ENCODE results near the gene PRELP. TPM values are rescaled to one million over a fixed set of nuclear protein-coding genes. Genes with fewer than 3 reads are reported as not detected.
"Not testable (repeated sequence)": the region's sequence is repeated elsewhere in the genome, so short reads cannot be mapped to it uniquely, and the experiment has no call there.

PRELP gene
- total RNA-seq, 1 donor from 2014 or later: 0.07 TPM

DNA sequence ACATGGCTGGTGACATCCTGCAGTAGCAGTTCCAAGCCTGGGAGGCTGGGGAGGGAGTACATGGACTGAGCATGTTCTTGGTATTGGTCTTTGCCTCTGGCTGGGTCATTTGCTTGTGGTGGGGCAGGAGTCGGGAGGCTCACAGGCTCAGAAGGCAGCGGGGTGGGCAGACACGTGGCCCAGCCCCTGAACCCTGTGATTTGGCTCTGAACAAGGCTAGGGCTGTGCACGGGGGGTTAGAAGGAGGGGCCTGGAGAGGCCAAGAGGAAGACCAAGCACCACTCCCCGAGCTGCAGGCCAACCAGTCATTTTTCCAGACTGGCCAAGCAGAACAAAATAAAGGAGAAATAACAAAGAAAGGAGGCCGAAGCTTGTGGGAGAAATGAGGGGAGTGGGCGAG is 9.7 kb upstream of the PRELP start:
- Histone ChIP-seq H3K79me2 (ENCODE audit: insufficient read depth, low read length) (no peaks in the 10 kb centered on the region), H3K9me3 (ENCODE audit: insufficient read depth, low read depth, low read length) (no peaks in the 10 kb centered on the region), H2AFZ (ENCODE audit: low read depth, low read length) (no peak overlapping the region), H3K4me2 (ENCODE audit: low read length) (no peak overlapping the region), H3K4me1 (ENCODE audit: insufficient read depth, low read length) (peaks cover 13% of the 10 kb centered on the region), H3K4me3 (ENCODE audit: insufficient read depth, low read depth, low read length) (no peak overlapping the region), H3K27ac (ENCODE audit: low read depth, low read length) (no peak overlapping the region), H4K20me1 (ENCODE audit: insufficient read depth, low read length) (no peaks in the 10 kb centered on the region), H3K27me3 (ENCODE audit: insufficient read depth, low read length) (peaks cover 2% of the 10 kb centered on the region), H3K36me3 (ENCODE audit: insufficient read depth, low read length) (no peaks in the 10 kb centered on the region), H3K9ac (ENCODE audit: low read length) (no peak overlapping the region)
- no peaks in the 10 kb centered on the region for H3K9me3 Mint-ChIP-seq (ENCODE audit: unreplicated experiment)
- no peak for TF ChIP-seq EZH2 (IDR thresholded peaks at IDR 0.05; ENCODE audit: insufficient read depth, low read length)
- no peak for TF ChIP-seq CTCF (IDR thresholded peaks at IDR 0.05; ENCODE audit: insufficient read depth, low read depth, low read length)
- DNase-seq (ENCODE audit: low read depth) (no peak), FAIRE-seq (no peak)
- peaks cover 22% of the 10 kb centered on the region for H3K4me1 Mint-ChIP-seq (ENCODE audit: low read depth, unreplicated experiment)
- no peak overlapping the region for H3K27ac Mint-ChIP-seq (ENCODE audit: unreplicated experiment)
- H3K27me3 Mint-ChIP-seq (ENCODE audit: low read depth, unreplicated experiment): peaks cover 22% of the 10 kb centered on the region
- no peak overlapping the region for H3K4me3 Mint-ChIP-seq (ENCODE audit: unreplicated experiment)
- no peaks in the 10 kb centered on the region for H3K36me3 Mint-ChIP-seq (ENCODE audit: low read depth, unreplicated experiment)

GRCh38 chr1:203466906-203467549 is 8.6 kb upstream of the PRELP start:
- not testable (repeated sequence) for H3K36me3 Mint-ChIP-seq (ENCODE audit: low read depth, unreplicated experiment); H3K9me3 Mint-ChIP-seq (ENCODE audit: unreplicated experiment); H3K27ac ChIP-seq (ENCODE audit: low read depth, low read length); H3K27ac Mint-ChIP-seq (ENCODE audit: unreplicated experiment); H3K36me3 ChIP-seq (ENCODE audit: insufficient read depth, low read length); H4K20me1 ChIP-seq (ENCODE audit: insufficient read depth, low read length); H3K9me3 ChIP-seq (ENCODE audit: insufficient read depth, low read depth, low read length); H3K4me2 ChIP-seq (ENCODE audit: low read length); FAIRE-seq; H3K4me3 ChIP-seq (ENCODE audit: insufficient read depth, low read depth, low read length); H2AFZ ChIP-seq (ENCODE audit: low read depth, low read length); H3K4me3 Mint-ChIP-seq (ENCODE audit: unreplicated experiment); H3K79me2 ChIP-seq (ENCODE audit: insufficient read depth, low read length); DNase-seq (ENCODE audit: low read depth); H3K9ac ChIP-seq (ENCODE audit: low read length); H3K27me3 ChIP-seq (ENCODE audit: insufficient read depth, low read length)
- H3K4me1 Mint-ChIP-seq (ENCODE audit: low read depth, unreplicated experiment): peaks cover 22% of the 10 kb centered on the region
- H3K27me3 Mint-ChIP-seq (ENCODE audit: low read depth, unreplicated experiment): peaks cover 23% of the 10 kb centered on the region
- peaks cover 13% of the 10 kb centered on the region for H3K4me1 ChIP-seq (ENCODE audit: insufficient read depth, low read length)

DNA sequence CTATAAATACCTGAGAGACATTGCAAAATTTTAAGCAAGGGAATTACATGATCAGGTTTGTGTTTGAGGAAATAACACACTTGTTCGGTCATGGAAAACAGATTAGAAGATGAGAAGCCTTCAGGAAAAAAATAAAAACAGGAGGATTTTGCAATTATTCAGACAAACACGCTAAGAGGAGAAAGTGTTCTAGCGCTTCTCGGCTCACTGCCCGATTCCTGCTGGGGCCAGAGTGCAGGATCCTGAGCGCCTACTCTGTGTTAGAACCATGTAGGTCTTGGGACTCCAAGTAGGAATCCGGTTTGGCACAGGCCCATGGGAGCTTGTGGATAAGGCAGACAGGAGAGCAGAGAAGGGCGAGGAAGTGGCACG is 8.1 kb upstream of the PRELP start:
- Histone ChIP-seq H3K4me1 (ENCODE audit: insufficient read depth, low read length) (peaks cover 13% of the 10 kb centered on the region), H3K9ac (ENCODE audit: low read length) (no peak overlapping the region), H3K4me3 (ENCODE audit: insufficient read depth, low read depth, low read length) (no peak overlapping the region), H3K27me3 (ENCODE audit: insufficient read depth, low read length) (peaks cover 7% of the 10 kb centered on the region), H4K20me1 (ENCODE audit: insufficient read depth, low read length) (no peaks in the 10 kb centered on the region), H2AFZ (ENCODE audit: low read depth, low read length) (no peak overlapping the region), H3K79me2 (ENCODE audit: insufficient read depth, low read length) (no peaks in the 10 kb centered on the region), H3K9me3 (ENCODE audit: insufficient read depth, low read depth, low read length) (no peaks in the 10 kb centered on the region), H3K27ac (ENCODE audit: low read depth, low read length) (no peak overlapping the region), H3K4me2 (ENCODE audit: low read length) (no peak overlapping the region), H3K36me3 (ENCODE audit: insufficient read depth, low read length) (no peaks in the 10 kb centered on the region)
- no peak for DNase-seq (ENCODE audit: low read depth)
- Mint-ChIP-seq H3K9me3 (ENCODE audit: unreplicated experiment) (no peaks in the 10 kb centered on the region), H3K4me3 (ENCODE audit: unreplicated experiment) (no peak overlapping the region), H3K27me3 (ENCODE audit: low read depth, unreplicated experiment) (peaks cover 27% of the 10 kb centered on the region), H3K4me1 (ENCODE audit: low read depth, unreplicated experiment) (peaks cover 22% of the 10 kb centered on the region), H3K36me3 (ENCODE audit: low read depth, unreplicated experiment) (no peaks in the 10 kb centered on the region), H3K27ac (ENCODE audit: unreplicated experiment) (no peak overlapping the region)
- TF ChIP-seq CTCF (IDR thresholded peaks at IDR 0.05; ENCODE audit: insufficient read depth, low read depth, low read length): no peak
- no peak for TF ChIP-seq EZH2 (IDR thresholded peaks at IDR 0.05; ENCODE audit: insufficient read depth, low read length)
- no peak for FAIRE-seq

Measured in astrocyte (in vitro differentiated cells and primary cell).